Kidney (tissue), 14 donors: Measurements from ENCODE around the gene AEN. TPM values are rescaled to one million over a fixed set of nuclear protein-coding genes. Genes with fewer than 3 reads are reported as not detected.

Source experiments
- DNase-seq, 5 donors: peaks; one replicate each; pipeline ENCODE4 v3.0.0-alpha.2; 2013 to 2020
- FAIRE-seq: peaks from 2 replicates; lab custom pipeline; 2012; peaks lifted over from hg19 to GRCh38; lab: Jason Lieb, UNC
- H3K27ac ChIP-seq, 2 donors: one replicate each; pipeline ENCODE4 v1.7.0; 2013; ENCODE audit warnings: low read depth in 2 of 2, low read length in 2 of 2, inconsistent platforms in 1 of 2
- H3K27me3 ChIP-seq: one replicate; pipeline ENCODE4 v1.7.1; 2013; ENCODE audit warnings: low read length, inconsistent platforms; ENCODE audit not compliant: control insufficient read depth, insufficient read depth
- H3K36me3 ChIP-seq, 3 donors: one replicate each; pipeline versions ENCODE4 v1.7.0 to v1.7.1; 2013; ENCODE audit warnings: low read length in 3 of 3, control low read depth in 1 of 3, inconsistent platforms in 1 of 3; ENCODE audit not compliant: insufficient read depth in 3 of 3, control insufficient read depth in 2 of 3
- H3K4me1 ChIP-seq, 3 donors: one replicate each; pipeline versions ENCODE4 v1.7.0 to v1.7.1; 2013; ENCODE audit warnings: low read length in 3 of 3, inconsistent platforms in 1 of 3, low read depth in 1 of 3; ENCODE audit not compliant: control insufficient read depth in 2 of 3, insufficient read depth in 2 of 3
- H3K4me3 ChIP-seq, 3 donors: one replicate each; pipeline versions ENCODE4 v1.7.0 to v1.8.1; 2013; ENCODE audit warnings: low read length in 3 of 3, control low read depth in 1 of 3, inconsistent platforms in 1 of 3
- H3K9ac ChIP-seq, 3 donors: one replicate each; pipeline versions ENCODE4 v1.7.0 to v1.7.1; 2013; ENCODE audit warnings: low read length in 3 of 3, control low read depth in 1 of 3, inconsistent platforms in 1 of 3
- H3K9me3 ChIP-seq, 3 donors: one replicate each; pipeline versions ENCODE4 v1.7.0 to v1.7.1; 2013; ENCODE audit warnings: low read length in 3 of 3, control low read depth in 1 of 3, inconsistent platforms in 1 of 3; ENCODE audit not compliant: control insufficient read depth in 2 of 3, insufficient read depth in 1 of 3
- intact Hi-C: fragments of 100-400 bp; cut with DNase I; formaldehyde crosslinking; loops from one replicate; pipeline ENCODE4 v1.11.1; 2022
- polyA plus RNA-seq: library from polyadenylated mRNA; stranded (reverse); fragments of 350-450 nt; fragmentation: Illumina TruSeq; extraction: RNeasy Lipid Tissue Mini Kit (QIAGEN cat#74804); gene quantifications from one replicate; pipeline ENCODE4 v1.2.3, GENCODE V29; 2014; ENCODE audit warnings: low read depth, low replicate concordance; ENCODE audit not compliant: insufficient read depth
- total RNA-seq: library from RNA; stranded (reverse); fragmentation: NEBNext Ultra II Directional; extraction: Animal tissue kit (Norgen Biotek cat#: 25700); gene quantifications from one replicate; pipeline ENCODE4 v1.2.1, GENCODE V29; 2021
- TF ChIP-seq, protein P1 (sequence below): IDR thresholded peaks from 3 replicates; pipeline ENCODE4 v1.5.1; 2012; ENCODE audit warnings: mild to moderate bottlenecking, moderate library complexity, borderline replicate concordance; ENCODE audit not compliant: insufficient read depth; ENCODE audit errors: extremely low read depth
- donor health status: control.
- donor health status: control.
- donor health status: control.
- donor health status: control.
- donor health status: control.
- donor health status: DM: yes; HTN: yes; CAD: no.
- donor health status: Normal renal cell carcinoma (clear cell type).

AEN gene
- total and polyA plus RNA-seq, 2 donors from 2014 or later: 6.2 to 17.4 TPM

DNA sequence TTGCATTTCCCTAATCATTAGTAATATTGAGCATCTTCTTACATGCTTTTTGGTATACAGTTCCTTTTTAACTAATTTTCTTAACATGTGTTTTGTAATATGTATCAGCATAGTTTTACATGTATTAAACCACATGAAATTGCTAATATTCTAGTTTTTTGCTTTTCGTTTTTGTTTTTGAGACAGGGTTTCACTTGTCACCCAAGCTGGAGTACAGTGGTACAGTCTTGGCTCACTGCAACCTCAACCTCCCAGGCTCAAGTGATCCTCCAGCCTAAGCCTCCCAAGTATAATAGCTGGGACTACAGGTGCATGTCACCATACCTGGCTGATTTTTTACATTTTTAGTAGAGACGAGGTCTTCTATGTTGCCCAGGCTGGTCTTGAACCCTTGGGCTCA, 13.3 kb downstream of the AEN start:
- DNase-seq: no peak
- intact Hi-C loops: no loop called here
- TF ChIP-seq, protein P1, sequence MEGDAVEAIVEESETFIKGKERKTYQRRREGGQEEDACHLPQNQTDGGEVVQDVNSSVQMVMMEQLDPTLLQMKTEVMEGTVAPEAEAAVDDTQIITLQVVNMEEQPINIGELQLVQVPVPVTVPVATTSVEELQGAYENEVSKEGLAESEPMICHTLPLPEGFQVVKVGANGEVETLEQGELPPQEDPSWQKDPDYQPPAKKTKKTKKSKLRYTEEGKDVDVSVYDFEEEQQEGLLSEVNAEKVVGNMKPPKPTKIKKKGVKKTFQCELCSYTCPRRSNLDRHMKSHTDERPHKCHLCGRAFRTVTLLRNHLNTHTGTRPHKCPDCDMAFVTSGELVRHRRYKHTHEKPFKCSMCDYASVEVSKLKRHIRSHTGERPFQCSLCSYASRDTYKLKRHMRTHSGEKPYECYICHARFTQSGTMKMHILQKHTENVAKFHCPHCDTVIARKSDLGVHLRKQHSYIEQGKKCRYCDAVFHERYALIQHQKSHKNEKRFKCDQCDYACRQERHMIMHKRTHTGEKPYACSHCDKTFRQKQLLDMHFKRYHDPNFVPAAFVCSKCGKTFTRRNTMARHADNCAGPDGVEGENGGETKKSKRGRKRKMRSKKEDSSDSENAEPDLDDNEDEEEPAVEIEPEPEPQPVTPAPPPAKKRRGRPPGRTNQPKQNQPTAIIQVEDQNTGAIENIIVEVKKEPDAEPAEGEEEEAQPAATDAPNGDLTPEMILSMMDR: no peak
- no peaks in the 10 kb centered on the region for H3K9me3 ChIP-seq
- no peak overlapping the region for H3K4me3 ChIP-seq
- H3K27me3 ChIP-seq: no peaks in the 10 kb centered on the region
- peaks cover 0 to 11% (median 6%) of the 10 kb centered on the region in 3 donors for H3K4me1 ChIP-seq
- peaks cover 0 to 11% (median 6%) of the 10 kb centered on the region in 3 donors for H3K36me3 ChIP-seq
- no peak overlapping the region for H3K27ac ChIP-seq
- no peak overlapping the region for H3K9ac ChIP-seq
- FAIRE-seq: no peak

GRCh38 chr15:88635318-88635717, 14.2 kb downstream of the AEN start:
- H3K9ac ChIP-seq: no peak overlapping the region
- intact Hi-C loops: no loop called here
- no peak for FAIRE-seq

GRCh38 chr15:88636050-88636449, 14.9 kb downstream of the AEN start:
- no peaks in the 10 kb centered on the region for H3K27me3 ChIP-seq
- FAIRE-seq: no peak
- H3K9ac ChIP-seq: no peak overlapping the region
- TF ChIP-seq, protein P1: no peak
- DNase-seq: peak in 1 of 5 donors; percentile 83
- intact Hi-C loops: no loop called here
- H3K36me3 ChIP-seq: peaks cover 0 to 7% (median 0%) of the 10 kb centered on the region in 3 donors
- no peaks in the 10 kb centered on the region for H3K9me3 ChIP-seq
- peaks cover 0 to 14% (median 13%) of the 10 kb centered on the region in 3 donors for H3K4me1 ChIP-seq
- H3K4me3 ChIP-seq: no peak overlapping the region
- H3K27ac ChIP-seq: peak overlapping the region in 1 of 2 donors; percentile 59

More at GRCh38 chr15:88635318-88635717, 14.2 kb downstream of the AEN start:
- Histone ChIP-seq H3K4me1 (peaks cover 0 to 14% (median 13%) of the 10 kb centered on the region in 3 donors), H3K4me3 (no peak overlapping the region), H3K9me3 (no peaks in the 10 kb centered on the region), H3K36me3 (peaks cover 0 to 7% (median under 1%) of the 10 kb centered on the region in 3 donors), H3K27ac (no peak overlapping the region), H3K27me3 (no peaks in the 10 kb centered on the region)
- TF ChIP-seq, protein P1: no peak
- no peak for DNase-seq

- peaks cover 0 to 4% (median 0%) of the 10 kb centered on the region in 3 donors for H3K36me3 ChIP-seq
- H3K27ac ChIP-seq: peak overlapping the region in 1 of 2 donors; percentile 59
- DNase-seq (no peak), FAIRE-seq (no peak)
- TF ChIP-seq, protein P1: no peak
- H3K9ac ChIP-seq: no peak overlapping the region
- H3K4me3 ChIP-seq: no peak overlapping the region
- intact Hi-C loops: no loop called here
- H3K4me1 ChIP-seq: peaks cover 0 to 14% (median 13%) of the 10 kb centered on the region in 3 donors
- H3K27me3 ChIP-seq: no peaks in the 10 kb centered on the region
- no peaks in the 10 kb centered on the region for H3K9me3 ChIP-seq
Measured at GRCh38 chr15:88636654-88637053, 15.5 kb downstream of the AEN start.
